NCI-H748 (cell line): ENCODE data around the gene VGLL2.

Experiments used
- DNase-seq: peaks from one replicate; lab custom pipeline; 2025; ENCODE audit not compliant: unreplicated experiment; lab: John Stamatoyannopoulos, UW

VGLL2 gene

GRCh38 chr6:117311726-117312125 lies 46.4 kb downstream of the VGLL2 start:
- DNase-seq = no peak

GRCh38 chr6:117317261-117317660 lies 51.9 kb downstream of the VGLL2 start:
- DNase-seq = peak; percentile 43
